Measurements from ENCODE around the gene GAK.
"Not testable (repeated sequence)": the region's sequence is repeated elsewhere in the genome, so short reads cannot be mapped to it uniquely, and the experiment has no call there.

Gene GAK

DNA sequence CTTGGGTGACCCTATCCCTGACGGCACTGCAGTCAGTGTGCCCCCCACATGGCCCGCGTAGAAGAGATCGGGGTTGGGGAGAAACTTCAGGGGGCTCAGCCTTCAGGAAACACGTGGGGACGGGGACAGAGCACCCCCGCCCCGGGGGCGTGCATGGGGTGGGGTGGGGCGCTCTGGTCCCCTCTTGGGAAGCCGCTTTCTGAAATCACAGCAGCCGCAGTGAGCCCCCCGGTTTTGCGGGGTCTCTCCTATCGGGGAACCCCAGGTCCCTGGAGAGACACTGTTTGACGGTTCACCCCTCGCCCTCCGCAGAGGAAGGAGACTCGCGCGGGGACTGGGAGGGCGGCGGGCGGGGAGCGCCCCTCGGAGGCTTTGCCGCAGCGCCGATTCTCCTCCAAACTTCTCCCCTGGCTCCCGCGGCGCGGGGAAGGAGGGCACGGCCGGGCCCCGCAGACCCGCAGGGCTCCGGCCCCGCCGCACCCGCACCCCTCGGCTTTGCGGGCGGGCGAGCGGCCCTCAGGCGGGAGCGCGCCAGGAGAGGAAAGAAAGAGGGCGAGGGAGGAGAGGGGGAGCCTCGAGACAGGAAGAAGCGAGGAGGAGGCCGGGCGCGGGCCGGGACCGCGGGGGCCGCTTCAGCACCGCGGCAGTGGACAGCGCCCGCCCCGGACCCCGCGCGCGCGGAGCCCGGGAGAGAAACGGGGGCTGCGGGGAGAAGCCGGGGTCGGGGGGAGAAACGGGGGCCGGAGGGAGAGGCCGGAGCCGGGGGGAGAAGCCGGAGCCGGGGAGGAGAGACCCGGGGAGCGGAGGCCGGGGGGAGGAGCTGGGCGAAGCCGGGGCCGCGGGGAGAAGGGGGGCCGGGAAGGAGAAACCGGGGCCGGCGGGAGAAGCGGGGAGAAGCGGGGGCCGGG lies 106.8 kb downstream of the GAK start:
- no peak for DNase-seq

DNA sequence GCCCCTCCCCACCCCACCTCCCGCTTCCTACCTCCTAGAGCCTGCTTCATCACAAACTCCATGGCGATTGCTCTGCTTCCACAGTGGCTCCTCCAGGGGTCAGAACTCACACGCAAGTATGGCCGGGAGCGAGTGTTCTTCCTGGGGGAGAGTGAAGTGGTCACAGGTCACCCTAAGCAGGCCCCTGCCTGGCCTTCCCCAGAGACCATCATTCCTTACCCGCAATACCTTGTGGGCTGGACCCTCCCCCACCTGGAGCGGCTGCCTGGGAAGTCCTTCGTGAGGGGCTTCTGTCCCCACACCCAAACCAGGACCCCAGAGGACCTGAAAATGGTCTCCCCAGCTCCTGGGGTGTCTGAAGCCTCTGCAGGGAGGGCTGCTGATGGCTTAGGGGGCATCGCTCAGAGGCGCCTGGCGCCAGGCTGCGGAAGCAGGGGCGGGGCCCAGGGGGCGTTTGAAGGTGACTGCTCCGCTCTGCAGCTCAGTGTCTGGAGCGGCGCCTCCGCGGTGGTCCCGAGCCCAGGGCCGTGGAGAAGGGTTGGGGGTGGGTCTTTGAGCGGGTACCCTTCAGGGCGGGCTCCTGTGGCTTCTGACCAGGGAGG lies 107.6 kb downstream of the GAK start:
- DNase-seq = no peak

DNA sequence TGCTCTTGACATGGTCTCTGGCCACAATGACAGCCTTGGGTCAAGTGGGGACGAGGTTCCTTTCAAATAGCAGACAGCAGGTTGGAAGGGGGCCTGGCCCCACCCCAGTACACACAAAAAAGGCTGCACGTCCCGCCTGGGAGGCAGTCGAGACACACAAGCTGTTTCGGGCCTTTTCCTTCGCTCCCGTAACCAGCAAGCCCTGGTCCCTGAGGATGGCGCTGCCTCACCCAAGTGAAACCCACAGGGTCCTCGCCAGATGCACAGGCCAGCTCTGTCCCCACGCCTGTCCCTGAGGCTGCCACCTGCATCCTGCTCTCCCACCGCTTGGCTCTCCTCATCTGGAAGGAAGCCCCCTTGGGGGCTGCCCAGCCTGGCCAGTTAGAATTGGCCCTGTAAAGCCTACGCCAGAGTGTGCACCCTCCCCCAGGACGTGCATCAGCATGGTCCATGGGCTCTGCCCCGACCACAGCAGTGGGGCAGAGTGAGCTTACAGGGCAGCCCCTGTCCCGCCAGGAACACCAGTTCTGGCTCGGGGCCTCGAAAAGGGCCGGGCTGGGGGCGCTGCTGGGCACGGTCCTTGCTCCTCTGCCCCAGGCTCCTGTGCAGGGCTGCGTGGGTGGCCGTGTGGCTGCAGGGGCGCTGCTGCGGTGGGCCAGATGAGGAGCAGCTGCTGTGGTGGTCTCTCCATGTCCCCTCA lies 108.2 kb downstream of the GAK start:
- DNase-seq = no peak

DNA sequence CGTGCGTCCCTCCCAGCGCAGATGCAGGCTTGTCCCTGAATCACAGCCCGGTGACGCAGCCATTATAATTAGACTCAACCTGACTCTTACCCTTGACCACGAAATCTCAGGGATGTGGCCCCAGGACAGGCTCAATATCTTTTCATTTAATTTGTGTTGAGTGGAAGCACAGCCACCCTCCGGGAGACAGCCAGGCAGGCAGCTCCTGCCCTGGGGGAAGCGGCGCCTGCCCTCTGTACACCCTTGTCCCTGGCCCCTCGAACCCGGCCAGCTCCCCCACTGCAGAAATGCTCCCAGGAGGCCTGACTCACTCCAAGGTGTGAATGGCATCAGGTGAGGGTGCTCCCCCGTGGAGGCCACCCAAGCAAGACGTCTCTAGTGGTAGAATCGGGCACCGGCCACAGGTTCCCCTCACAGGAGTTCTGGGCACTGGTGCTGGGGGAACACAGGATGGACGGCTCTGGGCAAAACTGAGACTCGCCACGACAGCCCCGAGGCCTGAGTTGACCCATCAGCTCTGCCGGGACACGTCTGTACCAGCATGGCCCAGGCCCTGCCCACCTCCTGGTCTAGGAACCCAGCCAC lies 108.8 kb downstream of the GAK start:
- DNase-seq = no peak

DNA sequence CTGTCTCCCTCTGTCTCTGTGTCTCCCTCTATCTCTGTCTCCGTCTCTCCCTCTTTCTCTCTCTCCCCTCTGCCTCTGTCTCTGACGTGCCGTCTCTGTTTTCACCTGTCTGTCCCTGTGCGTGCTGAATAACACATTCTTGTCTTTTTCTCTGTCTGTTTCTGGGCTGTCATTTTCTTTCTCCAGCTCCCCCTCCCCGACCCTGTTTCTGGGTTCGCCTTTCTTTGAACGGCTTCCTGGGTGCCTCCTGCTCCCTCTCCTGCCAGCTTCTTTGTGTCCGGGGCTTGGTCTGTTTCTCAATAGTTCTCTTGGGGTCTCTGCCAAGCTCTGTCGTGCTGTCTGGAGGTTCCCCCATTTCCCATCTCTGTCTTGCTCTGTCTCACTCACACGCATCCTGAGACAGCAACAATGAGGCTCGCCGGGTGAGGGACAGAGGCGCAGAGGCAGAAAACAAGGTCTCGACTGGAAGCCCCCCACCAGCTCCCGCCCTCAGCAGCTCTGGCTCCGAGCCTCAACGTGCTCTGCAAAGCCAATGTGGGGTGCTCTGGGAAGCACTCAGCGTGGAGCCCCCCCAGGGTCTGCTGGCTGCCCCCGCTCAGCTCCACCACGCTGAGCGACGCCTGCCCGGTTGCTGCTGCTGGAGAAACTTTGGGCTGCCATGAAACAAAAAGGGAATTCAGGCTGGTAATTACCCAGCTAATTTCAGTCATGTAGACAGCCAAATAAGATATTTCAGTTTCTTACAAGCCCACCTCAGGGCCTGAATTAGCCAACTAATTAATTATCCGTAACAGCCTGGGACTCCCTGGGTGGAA lies 109.5 kb downstream of the GAK start:
- DNase-seq = no peak

DNA sequence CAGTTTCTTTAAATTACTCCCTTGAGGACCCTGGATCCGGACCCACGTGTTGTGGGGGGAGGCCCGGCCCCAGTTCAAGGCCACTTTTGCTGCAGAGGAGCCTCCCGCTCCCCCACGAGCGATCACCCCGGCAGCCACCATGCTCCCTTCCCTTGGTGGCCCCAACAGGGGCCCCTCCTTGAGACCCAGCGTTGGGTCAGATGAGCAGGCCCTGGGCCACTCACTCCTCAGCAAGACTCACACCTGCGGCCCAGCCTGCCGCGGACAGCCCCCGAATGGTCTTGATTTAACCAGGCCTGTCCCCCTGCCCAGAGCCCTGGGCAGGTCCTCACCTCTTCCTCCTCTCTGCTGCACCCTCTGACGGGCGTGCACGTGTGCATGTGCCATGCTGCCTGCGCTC lies 110.5 kb downstream of the GAK start:
- no peak for DNase-seq

DNA sequence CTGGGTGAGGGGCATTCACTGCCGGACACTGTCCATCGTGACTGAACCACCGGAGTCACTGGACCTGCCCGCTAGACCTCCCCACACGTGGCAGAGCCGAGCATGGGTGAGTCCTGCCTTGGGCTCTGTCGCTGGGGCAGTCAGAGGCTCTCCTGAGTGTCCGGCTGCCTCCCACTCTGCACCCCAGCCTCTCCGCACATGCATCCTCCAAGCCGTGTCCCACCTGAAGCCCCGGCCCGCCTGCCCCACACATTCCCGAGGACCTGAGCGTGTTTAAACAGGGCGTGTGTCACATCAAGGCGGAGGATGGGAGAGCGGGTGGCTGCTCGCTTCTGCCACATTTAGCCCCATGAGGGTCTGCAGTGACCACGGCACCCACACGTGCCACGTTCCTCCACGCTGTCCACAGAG lies 110.9 kb downstream of the GAK start:
- no peak for DNase-seq

DNA sequence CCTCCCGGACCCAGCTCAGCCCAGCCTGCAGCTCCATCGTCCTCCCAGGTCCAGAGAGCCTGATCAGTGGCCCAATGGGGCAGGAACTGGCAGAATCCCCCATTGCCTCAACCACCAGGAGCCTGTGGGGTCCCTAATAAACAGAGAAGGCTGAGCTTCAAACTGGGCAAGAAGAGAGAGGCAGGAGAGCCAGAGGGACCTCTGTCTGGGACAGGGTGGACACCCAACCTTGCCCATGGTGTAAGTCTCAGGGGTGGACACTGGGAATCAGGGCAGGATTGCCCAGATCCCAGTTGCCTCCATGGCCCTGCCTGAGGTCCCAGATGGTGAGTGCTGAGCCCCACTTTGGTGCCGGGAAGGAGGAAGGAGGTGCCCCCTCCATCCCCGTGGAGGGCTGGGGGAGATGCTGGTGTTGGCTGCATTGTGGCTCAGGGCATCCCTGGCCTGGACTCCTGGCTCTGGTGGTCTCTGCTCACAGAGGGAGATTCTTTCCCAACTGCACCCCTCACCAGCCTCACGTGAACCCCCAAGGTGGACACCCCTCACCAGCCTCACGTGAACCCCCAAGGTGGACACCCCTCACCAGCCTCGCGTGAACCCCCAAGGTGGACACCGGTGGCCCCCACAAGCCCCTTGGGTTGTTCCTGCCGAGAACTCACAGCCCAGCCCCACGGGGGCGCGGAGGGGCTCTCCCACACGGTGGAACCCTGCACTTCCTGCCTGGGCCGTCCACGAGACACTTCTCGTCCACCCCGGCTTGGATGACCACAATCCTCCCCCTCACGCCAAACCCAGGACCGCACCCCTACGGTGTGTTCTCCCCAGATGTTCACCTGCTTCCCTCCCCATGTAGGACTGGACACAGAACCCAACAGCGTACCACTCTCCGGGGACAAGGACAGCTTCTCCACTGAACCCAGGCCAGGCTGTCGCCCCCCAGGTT lies 111.6 kb downstream of the GAK start:
- no peak for DNase-seq

DNA sequence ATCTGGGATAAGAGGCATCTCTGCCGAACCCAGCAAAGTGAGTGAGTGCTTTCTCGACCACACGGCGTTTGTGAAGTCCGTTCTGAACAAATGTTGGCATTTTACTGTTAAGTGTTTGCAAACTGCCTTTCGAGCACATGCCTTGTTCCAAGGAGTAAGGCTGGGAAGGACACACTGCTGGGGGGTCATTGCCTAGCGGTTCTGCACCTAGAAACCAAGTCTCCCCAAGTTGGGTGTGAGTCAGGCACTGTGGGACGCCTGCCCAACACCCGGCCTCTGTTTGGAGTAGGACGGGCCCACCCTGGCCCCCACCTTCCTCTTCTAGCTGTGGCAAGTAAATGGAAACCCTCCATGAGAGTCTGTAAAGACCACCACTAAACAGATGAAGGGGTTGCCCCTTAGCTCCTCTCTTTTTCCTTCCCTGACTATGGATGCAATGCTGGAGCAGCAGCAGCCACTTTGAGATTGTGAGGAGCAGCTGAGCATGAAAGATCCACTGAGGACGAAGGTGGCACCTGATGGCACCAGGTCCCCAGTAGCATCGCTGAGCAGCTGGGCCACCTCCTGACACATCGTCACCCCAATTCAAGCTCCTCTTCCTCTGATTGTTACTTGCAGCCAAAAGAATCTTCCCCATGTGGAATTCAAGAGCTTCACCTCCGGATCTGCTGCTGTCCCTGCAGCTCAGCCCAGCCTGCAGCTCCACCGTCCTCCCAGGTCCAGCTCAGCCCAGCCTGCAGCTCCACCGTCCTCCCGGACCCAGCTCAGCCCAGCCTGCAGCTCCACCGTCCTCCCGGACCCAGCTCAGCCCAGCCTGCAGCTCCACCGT lies 112.5 kb downstream of the GAK start:
- DNase-seq = no peak

DNA sequence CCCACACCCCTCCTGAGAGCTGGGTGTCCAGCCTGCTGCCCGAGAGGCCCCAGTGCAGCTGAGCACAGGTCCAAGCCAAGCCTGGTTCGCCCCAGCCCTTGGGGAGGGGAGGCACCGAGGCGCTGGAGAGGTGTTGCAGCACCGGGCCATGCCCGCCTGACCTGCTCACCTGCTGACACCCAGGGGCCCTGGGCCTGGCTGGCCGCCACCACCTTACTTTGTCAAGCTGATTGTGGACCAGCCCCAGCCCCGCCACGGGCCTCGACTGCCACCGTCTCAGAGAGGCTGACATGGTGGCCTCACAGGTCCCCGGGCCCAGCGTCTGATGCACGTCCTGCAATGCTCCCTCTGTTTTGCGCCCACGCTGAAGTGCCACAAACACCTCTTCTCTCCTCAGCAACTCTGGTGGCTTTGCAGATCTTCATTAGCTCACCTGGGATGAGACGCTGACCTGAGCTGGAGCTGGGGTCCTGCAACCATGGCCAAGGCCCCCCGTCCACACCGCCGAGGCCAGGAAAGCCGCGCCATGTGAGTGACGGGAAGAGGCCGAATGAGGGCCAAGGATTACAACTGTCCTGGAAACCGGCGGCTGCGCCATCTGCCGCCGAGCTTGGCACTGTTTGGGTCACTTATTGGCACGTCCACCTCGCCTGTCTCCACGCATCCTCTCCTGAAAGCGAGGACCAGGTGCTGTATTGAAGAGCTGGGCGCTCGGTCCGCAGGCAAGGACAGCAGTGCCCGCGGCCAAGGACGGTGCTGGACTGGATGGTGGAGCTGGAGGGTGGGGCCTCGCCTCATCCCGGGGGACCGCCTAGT lies 113.8 kb downstream of the GAK start:
- no peak for DNase-seq

DNA sequence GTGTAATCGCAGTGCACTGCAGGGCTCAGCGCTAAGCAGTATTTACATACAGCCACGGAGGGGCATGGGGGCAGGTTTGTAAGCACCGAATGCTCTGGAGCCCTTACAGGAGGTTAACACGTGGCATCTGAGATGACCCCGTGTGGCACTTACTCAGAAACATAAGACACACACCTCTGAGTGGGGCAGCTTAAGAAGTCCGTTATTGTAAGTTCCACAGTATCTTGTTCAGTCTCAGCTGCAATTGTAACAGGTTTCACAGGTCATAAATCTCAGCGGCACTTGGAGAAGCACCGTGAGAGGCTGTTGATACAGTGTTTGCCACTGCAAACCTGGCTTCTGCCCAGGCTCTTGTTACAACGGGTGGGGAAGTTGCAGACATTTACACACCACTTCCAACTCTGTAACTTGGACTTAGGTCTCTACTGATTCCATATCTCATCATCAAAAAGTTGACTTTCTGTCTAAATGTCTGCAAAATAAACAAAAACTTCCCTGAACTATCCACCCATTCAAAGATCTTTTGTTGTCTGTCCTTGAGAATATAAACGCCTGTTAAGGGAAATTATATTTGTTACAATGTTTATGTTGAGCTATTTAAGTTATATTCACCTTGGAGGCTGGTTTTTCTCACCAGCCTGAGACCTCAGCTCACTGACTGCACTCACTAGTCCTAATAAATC lies 116.5 kb downstream of the GAK start:
- DNase-seq = no peak

DNA sequence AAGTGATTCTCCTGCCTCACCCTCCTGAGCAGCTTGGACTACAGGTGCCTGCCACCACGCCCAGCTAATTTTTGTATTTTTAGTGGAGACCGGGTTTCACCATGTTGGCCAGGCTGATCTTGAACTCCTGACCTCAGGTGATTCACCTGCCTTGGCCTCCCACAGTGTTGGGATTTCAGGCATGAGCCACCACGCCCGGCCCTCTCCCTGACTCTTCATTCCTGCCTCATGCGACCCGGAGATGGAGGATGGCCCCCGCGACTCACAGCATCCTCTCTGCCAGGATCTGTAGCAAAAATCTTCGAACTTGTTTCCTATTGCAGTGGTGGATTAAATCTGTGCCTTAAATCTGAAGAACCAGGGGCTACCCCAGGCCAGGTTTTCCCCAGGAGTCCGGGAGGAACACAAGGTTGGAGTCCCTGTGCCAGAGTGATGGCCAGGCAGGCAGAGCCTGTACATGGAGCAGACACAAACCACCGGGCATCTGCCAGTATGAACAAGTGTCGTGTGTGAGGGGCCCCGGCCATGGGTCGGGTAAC lies 117.7 kb downstream of the GAK start:
- DNase-seq = no peak

DNA sequence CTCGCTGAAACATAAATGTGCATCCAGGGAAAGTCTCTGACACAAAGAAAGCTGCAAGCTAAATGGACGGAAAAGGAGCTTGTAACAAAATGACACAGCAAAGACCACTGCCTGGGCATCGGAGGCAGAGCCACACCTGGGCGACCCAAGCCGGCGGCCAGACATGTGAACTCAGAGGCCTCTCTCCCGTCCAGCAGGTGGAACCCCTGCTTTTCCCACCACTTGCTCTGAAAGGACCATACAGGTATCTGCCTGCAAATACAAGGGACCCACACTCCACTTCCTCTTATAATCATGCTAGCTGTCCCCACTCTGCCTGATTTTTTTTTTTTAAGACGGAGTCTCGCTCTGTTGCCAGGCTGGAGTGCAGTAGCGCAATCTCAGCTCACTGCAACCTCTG lies 118.2 kb downstream of the GAK start:
- DNase-seq = no peak

DNA sequence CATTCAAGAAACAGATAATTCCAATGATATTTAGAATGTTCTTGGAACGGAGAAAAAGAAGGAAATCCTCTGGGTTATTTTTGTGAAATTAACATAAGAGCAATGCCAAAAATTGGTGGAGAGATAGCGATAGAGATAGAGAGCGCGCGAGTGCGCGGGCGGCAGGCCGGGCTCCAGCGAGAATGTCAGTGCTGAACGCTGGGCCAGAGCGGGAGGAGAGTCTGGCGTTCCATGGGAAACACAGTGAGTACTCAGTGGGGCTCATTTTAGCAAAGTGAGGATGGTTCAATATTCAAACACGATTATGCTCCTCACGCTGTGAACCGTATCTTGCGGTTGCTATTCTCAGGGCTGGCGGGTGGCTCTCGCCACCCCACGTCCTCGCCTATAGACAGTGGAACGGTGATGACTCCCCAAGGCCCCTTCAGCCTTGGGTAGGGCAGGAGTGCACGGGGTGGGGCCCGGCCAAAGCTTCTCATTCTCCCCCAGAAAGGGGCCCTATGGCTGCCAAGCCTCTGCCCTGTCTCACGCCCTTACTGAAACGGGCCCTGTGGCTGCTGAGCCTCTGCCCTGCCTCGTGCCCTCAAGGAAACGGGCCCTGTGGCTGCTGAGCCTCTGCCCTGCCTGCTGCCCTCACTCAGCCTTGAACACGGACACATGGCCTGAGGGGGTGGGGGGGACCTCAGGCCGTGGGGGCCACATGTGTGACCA lies 123.1 kb downstream of the GAK start:
- DNase-seq = no peak

DNA sequence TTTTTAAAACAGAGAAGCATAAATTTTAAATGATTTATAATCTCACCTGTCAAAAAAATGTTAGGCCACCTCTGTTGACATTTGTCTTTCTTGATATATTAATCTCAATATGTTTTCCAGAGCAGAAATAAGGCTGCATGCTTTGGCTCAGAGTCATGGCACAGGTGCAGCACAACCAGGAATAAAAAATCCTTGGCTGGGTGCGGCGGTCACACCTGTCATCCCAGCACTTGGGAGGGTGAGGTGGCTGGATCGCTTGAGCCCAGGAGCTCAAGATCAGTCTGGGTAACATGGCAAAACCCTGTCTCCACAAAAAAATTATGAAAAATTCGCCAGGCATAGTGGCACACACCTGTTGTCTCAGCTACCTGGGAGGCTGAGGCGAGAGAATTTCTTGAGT lies 124.3 kb downstream of the GAK start:
- no peak for DNase-seq

DNA sequence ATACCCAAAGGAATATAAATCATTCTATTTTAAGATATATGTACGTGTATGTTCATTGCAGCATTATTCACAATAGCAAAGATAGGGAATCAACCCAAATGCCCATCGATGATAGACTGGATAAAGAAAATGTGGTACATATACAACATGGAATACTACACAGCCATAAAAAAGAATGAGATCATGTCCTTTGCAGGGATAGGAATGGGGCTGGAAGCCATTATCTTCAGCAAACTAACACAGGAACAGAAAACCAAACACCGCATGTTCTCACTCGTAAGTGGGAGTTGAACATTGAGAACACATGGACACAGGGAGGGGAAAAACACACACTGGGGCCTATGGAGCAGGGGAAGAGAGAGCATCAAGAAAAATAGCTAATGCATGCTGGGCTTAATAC lies 125.1 kb downstream of the GAK start:
- DNase-seq = not testable (repeated sequence)

DNA sequence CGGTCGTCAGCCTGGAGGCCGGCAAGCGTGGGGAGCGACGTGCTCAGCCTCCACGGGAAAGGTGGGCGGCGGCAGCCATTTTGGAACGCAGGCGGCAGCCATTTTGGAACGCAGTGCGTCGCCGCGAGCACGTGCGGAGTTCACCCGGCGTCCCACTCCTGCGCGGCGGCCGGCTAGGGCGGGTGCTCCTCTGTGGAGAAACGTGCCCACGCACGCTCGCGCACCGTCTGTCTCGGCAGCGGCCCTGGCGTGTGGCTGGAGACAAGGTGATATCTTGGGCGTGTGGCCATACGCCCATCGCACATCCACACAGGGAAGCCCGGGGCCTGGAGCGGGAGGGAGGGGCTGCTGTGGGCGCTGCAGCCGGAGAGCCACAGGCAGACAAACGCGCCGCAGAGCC lies 127.3 kb downstream of the GAK start:
- no peak for DNase-seq

DNA sequence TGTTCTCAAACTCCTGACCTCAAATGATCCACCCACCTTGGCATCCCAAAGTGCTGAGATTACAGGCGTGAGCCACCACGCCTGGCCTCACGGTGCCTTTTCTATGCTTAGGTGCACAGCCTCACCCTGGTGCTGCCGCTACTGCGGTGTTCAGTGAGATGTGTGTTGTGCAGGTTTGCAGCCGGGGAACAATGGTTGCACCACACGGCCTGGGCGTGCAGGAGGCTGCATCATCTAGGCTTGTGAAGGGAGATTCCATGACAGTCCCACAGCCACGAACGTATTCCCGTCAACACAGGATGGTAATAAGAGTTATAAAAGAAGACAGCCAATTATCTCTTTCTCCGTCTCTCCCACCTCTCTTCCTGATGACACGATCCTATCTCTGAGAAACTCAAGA lies 128.2 kb downstream of the GAK start:
- no peak for DNase-seq

All from NCI-H774 (cell line).